Common myeloid progenitor, CD34-positive (primary cell): ENCODE measurements around the gene FGF1.

Experiments
- CTCF ChIA-PET: fragments of 350-600 bp; sonication (Branson Sonifier 250); formaldehyde crosslinking; loops from one replicate; lab custom pipeline; 2021; ENCODE audit warnings: antibody characterized with exemption; lab: Charles Lee
- POLR2A ChIA-PET: fragments of 350-600 bp; sonication (Branson Sonifier 250); formaldehyde crosslinking; loops from one replicate; lab custom pipeline; 2021; ENCODE audit warnings: antibody characterized with exemption; lab: Charles Lee
- DNase-seq, 3 donors: peaks; one replicate each; pipeline versions ENCODE4 v3.0.0 to v3.0.0-alpha.2; 2013
- H3K27ac ChIP-seq, 2 experiments: 1 replicate in 1 of 2; 2 replicates in 1 of 2; pipeline ENCODE4 v1.7.0; 2013; ENCODE audit warnings: inconsistent platforms in 2 of 2, low read length in 2 of 2, mild to moderate bottlenecking in 2 of 2, low read depth in 1 of 2, moderate library complexity in 1 of 2; ENCODE audit not compliant: severe bottlenecking in 2 of 2, insufficient read depth in 1 of 2, poor library complexity in 1 of 2
- H3K27me3 ChIP-seq, 5 experiments: replicated peaks in 2 of 5; 1 replicate in 3 of 5; 2 replicates in 2 of 5; pipeline versions ENCODE4 v1.6.1 to v1.7.0; 2013; ENCODE audit warnings: low read length in 4 of 5, mild to moderate bottlenecking in 2 of 5, moderate library complexity in 2 of 5, inconsistent platforms in 1 of 5; ENCODE audit not compliant: insufficient read depth in 5 of 5, control insufficient read depth in 4 of 5
- H3K36me3 ChIP-seq, 4 experiments: 1 replicate in 2 of 4; 2 replicates in 2 of 4; pipeline versions ENCODE4 v1.6.1 to v1.7.0; 2013; ENCODE audit warnings: low read length in 3 of 4, control low read depth in 1 of 4, mild to moderate bottlenecking in 1 of 4; ENCODE audit not compliant: control insufficient read depth in 4 of 4, insufficient read depth in 4 of 4
- H3K4me1 ChIP-seq, 4 experiments: 1 replicate in 3 of 4; 2 replicates in 1 of 4; pipeline versions ENCODE4 v1.6.1 to v1.7.1; 2013; ENCODE audit warnings: low read length in 3 of 4, mild to moderate bottlenecking in 3 of 4, control low read depth in 1 of 4, inconsistent platforms in 1 of 4, moderate library complexity in 1 of 4; ENCODE audit not compliant: control insufficient read depth in 4 of 4, insufficient read depth in 4 of 4; ENCODE audit errors: control extremely low read depth in 1 of 4
- H3K4me3 ChIP-seq, 7 experiments: 1 replicate in 4 of 7; 2 replicates in 3 of 7; pipeline versions ENCODE4 v1.5.1 to v1.7.0; 2013; ENCODE audit warnings: mild to moderate bottlenecking in 7 of 7, low read length in 6 of 7, moderate library complexity in 6 of 7, inconsistent platforms in 2 of 7, low read depth in 2 of 7, control low read depth in 1 of 7; ENCODE audit not compliant: insufficient read depth in 4 of 7, control insufficient read depth in 1 of 7; ENCODE audit errors: extremely low read depth in 1 of 7
- H3K9me3 ChIP-seq, 5 experiments: 1 replicate in 4 of 5; 2 replicates in 1 of 5; pipeline versions ENCODE4 v1.6.1 to v1.7.1; 2013; ENCODE audit warnings: low read length in 4 of 5, mild to moderate bottlenecking in 2 of 5, inconsistent platforms in 1 of 5, low read depth in 1 of 5, moderate library complexity in 1 of 5; ENCODE audit not compliant: control insufficient read depth in 4 of 5, insufficient read depth in 2 of 5; ENCODE audit errors: control extremely low read depth in 1 of 5
- WGBS: methylation state at CpG from one replicate; pipeline ENCODE4 v1.1.5; 2013; ENCODE audit not compliant: insufficient coverage; 5-methylcytosine and 5-hydroxymethylcytosine counted together

Gene FGF1

GRCh38 chr5:142671801-142672200, 14.1 kb downstream of the FGF1 start:
- Histone ChIP-seq H3K9me3 (no peaks in the 10 kb centered on the region), H3K36me3 (no peaks in the 10 kb centered on the region), H3K4me1 (no peaks in the 10 kb centered on the region), H3K27me3 (peaks cover 0 to 11% (median 3%) of the 10 kb centered on the region in 5 experiments), H3K27ac (no peak overlapping the region), H3K4me3 (no peak overlapping the region)
- CTCF ChIA-PET, result interaction anchor here (0.9 to 1.5 kb wide), 6 partner anchors 25 to 519 kb away, joined by 3 to 4 read pairs (median 3); no protein-coding TSS in a partner anchor
- WGBS, result 89% methylated on average over 1 of the region's 1 CpG
- no peak for DNase-seq
- POLR2A ChIA-PET, result no interaction called here

- no peaks in the 10 kb centered on the region for H3K4me1 ChIP-seq
- CTCF ChIA-PET, result interaction anchor here (0.9 to 1.5 kb wide), 6 partner anchors 16 to 288 kb away, joined by 3 to 4 read pairs (median 3); no protein-coding TSS in a partner anchor
- POLR2A ChIA-PET, result no interaction called here
These were observed 14.6 kb downstream of the FGF1 start for GRCh38 chr5:142671266-142671665.

DNA sequence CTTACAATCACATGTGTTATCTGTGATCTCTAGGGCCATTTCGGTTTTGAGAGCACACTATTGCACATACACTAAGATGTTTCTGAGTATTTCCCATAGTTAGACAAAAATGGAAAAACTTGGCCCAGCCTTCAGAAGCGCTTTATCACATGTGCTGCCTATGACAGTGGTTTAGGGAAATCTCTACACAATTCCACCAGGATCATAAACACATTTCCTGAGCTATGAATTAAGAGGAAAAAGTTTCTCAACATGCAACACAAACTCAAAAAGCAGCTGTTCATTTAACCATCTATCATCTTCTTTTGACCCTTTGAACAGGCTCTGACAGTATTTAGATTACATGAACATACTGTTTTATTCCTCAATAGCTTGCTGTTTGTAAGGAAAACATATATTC, 15.1 kb downstream of the FGF1 start:
- POLR2A ChIA-PET, result no interaction called here
- WGBS, result 86% methylated on average over 1 of the region's 2 CpGs
- no peak overlapping the region for H3K27ac ChIP-seq
- H3K9me3 ChIP-seq, result no peaks in the 10 kb centered on the region
- H3K27me3 ChIP-seq, result peaks cover 0 to 11% (median 3%) of the 10 kb centered on the region in 5 experiments
- CTCF ChIA-PET, result interaction anchor here (1.0 to 1.5 kb wide), 5 partner anchors 15 to 287 kb away, joined by 3 to 4 read pairs (median 3); no protein-coding TSS in a partner anchor
- no peaks in the 10 kb centered on the region for H3K4me1 ChIP-seq
- H3K4me3 ChIP-seq, result no peak overlapping the region
- no peak for DNase-seq
- H3K36me3 ChIP-seq, result no peaks in the 10 kb centered on the region

More at GRCh38 chr5:142671266-142671665, 14.6 kb downstream of the FGF1 start:
- Histone ChIP-seq H3K27me3 (peaks cover 0 to 11% (median 3%) of the 10 kb centered on the region in 5 experiments), H3K36me3 (no peaks in the 10 kb centered on the region), H3K4me3 (no peak overlapping the region), H3K9me3 (no peaks in the 10 kb centered on the region), H3K27ac (no peak overlapping the region)
- WGBS, result 88% methylated on average over 2 of the region's 3 CpGs
- no peak for DNase-seq

DNA sequence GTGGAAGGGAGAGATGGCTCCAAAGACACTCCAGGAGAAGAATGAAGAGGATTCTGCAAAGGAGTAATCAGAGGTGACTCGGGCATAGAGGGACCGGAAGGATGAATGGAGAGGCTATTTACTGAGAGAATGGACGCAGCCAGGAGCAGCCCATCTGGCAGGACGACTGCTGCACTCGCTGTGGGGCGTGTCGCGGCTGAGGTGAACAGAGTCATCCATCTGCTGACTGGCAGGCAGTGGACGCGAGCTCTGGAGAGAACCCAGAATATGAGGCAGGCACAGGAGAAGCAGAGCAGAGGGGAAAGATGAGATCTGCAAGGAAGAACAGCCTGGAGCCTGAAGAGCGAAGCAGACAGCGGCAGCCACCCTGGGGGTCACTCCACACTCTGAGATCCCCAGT, 16.4 kb downstream of the FGF1 start:
- WGBS, result 93% methylated on average over 12 of the region's 12 CpGs
- Histone ChIP-seq H3K4me3 (no peak overlapping the region), H3K27me3 (peaks cover 0 to 11% (median 3%) of the 10 kb centered on the region in 5 experiments), H3K9me3 (no peaks in the 10 kb centered on the region), H3K27ac (no peak overlapping the region), H3K36me3 (no peaks in the 10 kb centered on the region), H3K4me1 (no peaks in the 10 kb centered on the region)
- ChIA-PET POLR2A (no interaction called here), CTCF (no interaction called here)
- DNase-seq, result no peak

DNA sequence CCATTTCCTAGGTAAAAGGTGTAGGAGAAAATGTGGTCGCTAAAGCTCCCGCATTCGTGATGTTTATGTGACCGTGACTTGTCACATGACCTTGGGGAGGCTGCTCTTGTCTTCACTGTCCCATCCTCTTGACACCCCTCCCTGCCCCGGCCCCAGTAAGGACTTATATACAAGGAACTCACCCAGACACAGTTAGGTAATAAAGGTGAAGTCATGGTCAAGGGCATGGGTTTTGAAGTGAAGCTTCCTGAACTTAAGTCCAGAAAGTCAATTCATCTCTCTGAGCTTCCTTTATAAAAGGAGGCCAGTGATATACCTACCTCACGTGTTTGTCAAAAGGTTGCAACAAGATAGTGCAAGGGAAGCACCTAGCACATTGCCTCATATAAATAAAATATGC, 17.6 kb downstream of the FGF1 start:
- Histone ChIP-seq H3K4me3 (no peak overlapping the region), H3K27me3 (peaks cover 0 to 11% (median 3%) of the 10 kb centered on the region in 5 experiments), H3K9me3 (no peaks in the 10 kb centered on the region), H3K36me3 (no peaks in the 10 kb centered on the region), H3K4me1 (no peaks in the 10 kb centered on the region), H3K27ac (no peak overlapping the region)
- 100% methylated on average over 4 of the region's 6 CpGs for WGBS
- CTCF ChIA-PET, result interaction anchor here (0.8 to 1.2 kb wide), 2 partner anchors 13 to 14 kb away, joined by 3 to 6 read pairs; no protein-coding TSS in a partner anchor
- POLR2A ChIA-PET, result no interaction called here
- DNase-seq, result no peak

DNA sequence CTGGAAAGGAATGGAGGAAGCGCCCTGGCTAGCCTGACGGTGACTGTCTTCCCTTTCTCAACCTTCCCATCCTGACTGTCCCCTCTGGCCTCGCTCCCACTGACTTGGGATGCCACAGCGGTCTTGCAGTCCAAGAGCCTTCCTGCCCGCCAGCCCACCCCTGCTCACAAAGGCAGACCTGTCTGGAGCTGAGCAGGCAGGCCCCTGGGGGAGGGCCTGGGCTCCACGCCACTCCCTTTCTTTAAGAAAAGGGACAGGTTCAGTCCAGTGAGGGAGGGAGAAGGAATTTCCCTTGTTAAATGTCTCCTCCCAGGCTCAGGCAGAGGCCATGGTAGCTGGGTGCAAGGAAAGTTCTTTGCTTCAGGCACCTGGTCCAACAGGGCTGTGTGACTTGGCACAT, 18.1 kb downstream of the FGF1 start:
- H3K27me3 ChIP-seq, result peaks cover 0 to 11% (median 3%) of the 10 kb centered on the region in 5 experiments
- no peaks in the 10 kb centered on the region for H3K9me3 ChIP-seq
- H3K36me3 ChIP-seq, result no peaks in the 10 kb centered on the region
- H3K4me3 ChIP-seq, result no peak overlapping the region
- 95% methylated on average over 6 of the region's 6 CpGs for WGBS
- DNase-seq, result no peak
- ChIA-PET CTCF (interaction anchor here (1.2 to 1.6 kb wide), 2 partner anchors 12 to 220 kb away, joined by 3 to 6 read pairs; no protein-coding TSS in a partner anchor), POLR2A (no interaction called here)
- no peak overlapping the region for H3K27ac ChIP-seq
- no peaks in the 10 kb centered on the region for H3K4me1 ChIP-seq

GRCh38 chr5:142664636-142665035, 21.3 kb downstream of the FGF1 start:
- ChIA-PET CTCF (no interaction called here), POLR2A (no interaction called here)
- Histone ChIP-seq H3K27ac (no peak overlapping the region), H3K27me3 (peaks cover 0 to 4% (median 0%) of the 10 kb centered on the region in 5 experiments), H3K4me1 (no peaks in the 10 kb centered on the region), H3K9me3 (no peaks in the 10 kb centered on the region), H3K4me3 (no peak overlapping the region), H3K36me3 (no peaks in the 10 kb centered on the region)
- WGBS, result 100% methylated on average over 2 of the region's 6 CpGs
- no peak for DNase-seq
